22Rv1 (cell line): ENCODE data around the gene RICTOR.

ENCODE experiments used
- ZFX ChIP-seq: fragments of 450-650 bp; IDR thresholded peaks from 2 replicates; pipeline ENCODE4 v1.6.1; 2017; ENCODE audit warnings: antibody characterized with exemption, borderline replicate concordance
- TF ChIP-seq, protein P1 (sequence below): fragments of 450-650 bp; IDR thresholded peaks from 2 replicates; pipeline ENCODE4 v1.5.1; 2017; ENCODE audit warnings: mild to moderate bottlenecking

DNA sequence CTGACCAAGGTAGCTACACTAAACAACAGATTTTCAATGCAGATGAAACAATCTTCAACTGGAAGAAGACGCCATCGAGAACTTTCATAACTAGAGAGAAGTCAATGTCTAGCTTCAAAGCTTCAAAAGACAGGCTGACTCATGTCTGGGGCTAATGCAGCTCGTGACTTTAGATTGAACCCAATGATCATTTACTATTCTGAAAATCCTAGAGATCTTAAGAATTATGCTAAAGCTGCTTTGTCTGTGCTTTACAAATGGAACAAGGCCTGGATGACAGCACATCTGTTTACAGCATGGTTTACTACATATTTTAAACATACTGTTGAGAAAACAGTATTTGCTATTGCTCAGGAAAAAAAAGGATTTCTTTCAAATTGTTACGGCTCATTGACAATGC is 54.9 kb downstream of the RICTOR start:
- TF ChIP-seq, protein P1, sequence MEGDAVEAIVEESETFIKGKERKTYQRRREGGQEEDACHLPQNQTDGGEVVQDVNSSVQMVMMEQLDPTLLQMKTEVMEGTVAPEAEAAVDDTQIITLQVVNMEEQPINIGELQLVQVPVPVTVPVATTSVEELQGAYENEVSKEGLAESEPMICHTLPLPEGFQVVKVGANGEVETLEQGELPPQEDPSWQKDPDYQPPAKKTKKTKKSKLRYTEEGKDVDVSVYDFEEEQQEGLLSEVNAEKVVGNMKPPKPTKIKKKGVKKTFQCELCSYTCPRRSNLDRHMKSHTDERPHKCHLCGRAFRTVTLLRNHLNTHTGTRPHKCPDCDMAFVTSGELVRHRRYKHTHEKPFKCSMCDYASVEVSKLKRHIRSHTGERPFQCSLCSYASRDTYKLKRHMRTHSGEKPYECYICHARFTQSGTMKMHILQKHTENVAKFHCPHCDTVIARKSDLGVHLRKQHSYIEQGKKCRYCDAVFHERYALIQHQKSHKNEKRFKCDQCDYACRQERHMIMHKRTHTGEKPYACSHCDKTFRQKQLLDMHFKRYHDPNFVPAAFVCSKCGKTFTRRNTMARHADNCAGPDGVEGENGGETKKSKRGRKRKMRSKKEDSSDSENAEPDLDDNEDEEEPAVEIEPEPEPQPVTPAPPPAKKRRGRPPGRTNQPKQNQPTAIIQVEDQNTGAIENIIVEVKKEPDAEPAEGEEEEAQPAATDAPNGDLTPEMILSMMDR, result no peak
- no peak for TF ChIP-seq ZFX
